Thyroid gland (tissue), 4 donors: ENCODE data around the gene EPC1. TPM values are rescaled to one million over a fixed set of nuclear protein-coding genes. Genes with fewer than 3 reads are reported as not detected.

Experiments
- DNase-seq, 2 donors: peaks; one replicate each; pipeline ENCODE4 v3.0.0-alpha.2; 2019
- H3K27ac ChIP-seq, 3 donors: fragments of 200-600 bp; sonication (generic); 1 replicate in 2 of 3; 2 replicates in 1 of 3; pipeline ENCODE4 v1.5.1; 2016 to 2019; ENCODE audit warnings: mild to moderate bottlenecking in 1 of 3, moderate library complexity in 1 of 3
- H3K27me3 ChIP-seq: fragments of 200-600 bp; sonication (generic); one replicate; pipeline ENCODE4 v1.5.1; 2019
- H3K36me3 ChIP-seq, 2 donors: fragments of 200-600 bp; sonication (generic); one replicate each; pipeline ENCODE4 v1.5.1; 2016 to 2019
- H3K4me1 ChIP-seq, 2 donors: fragments of 200-600 bp; sonication (generic); one replicate each; pipeline ENCODE4 v1.5.1; 2017 to 2019
- H3K4me3 ChIP-seq, 3 donors: fragments of 200-600 bp; sonication (generic); replicated peaks in 1 of 3; 1 replicate in 2 of 3; 2 replicates in 1 of 3; pipeline ENCODE4 v1.5.1; 2016; ENCODE audit warnings: mild to moderate bottlenecking in 1 of 3
- H3K9me3 ChIP-seq: fragments of 200-600 bp; sonication (generic); one replicate; pipeline ENCODE4 v1.5.1; 2017
- CTCF ChIP-seq, 6 experiments: fragments of 200-600 bp in 3 of 6; fragments of 450-650 bp in 3 of 6; sonication (generic) in 3 of 6; IDR thresholded peaks; one replicate each; pipeline ENCODE4 v1.5.1; 2016 to 2019; ENCODE audit warnings: antibody characterized with exemption in 6 of 6, mild to moderate bottlenecking in 2 of 6, inconsistent platforms in 1 of 6, moderate library complexity in 1 of 6
- POLR2A ChIP-seq, 2 donors: fragments of 450-650 bp; IDR thresholded peaks; one replicate each; pipeline ENCODE4 v1.6.1; 2017; ENCODE audit warnings: antibody characterized with exemption in 2 of 2, mild to moderate bottlenecking in 2 of 2, moderate library complexity in 1 of 2
- WGBS, 2 donors: methylation state at CpG; one replicate each; pipeline ENCODE4 v1.1.5; 2017; 5-methylcytosine and 5-hydroxymethylcytosine counted together
- intact Hi-C: fragments of 100-400 bp; cut with DNase I; formaldehyde crosslinking; loops from one replicate; pipeline ENCODE4 v1.15.1; 2023
- total RNA-seq, 4 donors: library from RNA; depleted of rRNA; stranded (reverse); fragments of >200 nt; gene quantifications; one replicate each; pipeline ENCODE4 v1.2.3, GENCODE V29; 2016

Gene EPC1
- total RNA-seq, 4 donors from 2014 or later: 60.0 to 83.4 (median 69.0) TPM

GRCh38 chr10:32326680-32327363 is 20.1 kb downstream of the EPC1 start:
- no peak overlapping the region for H3K4me3 ChIP-seq
- 79 to 83% methylated on average over 4 of the region's 4 CpGs for WGBS, 2 donors
- no peaks in the 10 kb centered on the region for H3K9me3 ChIP-seq
- intact Hi-C loops: no loop called here
- TF ChIP-seq CTCF (IDR thresholded peaks at IDR 0.05): no peak
- no peak for TF ChIP-seq POLR2A (IDR thresholded peaks at IDR 0.05)
- H3K27me3 ChIP-seq: no peaks in the 10 kb centered on the region
- H3K36me3 ChIP-seq: no peaks in the 10 kb centered on the region
- H3K4me1 ChIP-seq: peaks cover 43 to 49% of the 10 kb centered on the region in 2 donors
- H3K27ac ChIP-seq: no peak overlapping the region
- DNase-seq: no peak

- intact Hi-C loops: no loop called here
- Histone ChIP-seq H3K9me3 (no peaks in the 10 kb centered on the region), H3K27me3 (no peaks in the 10 kb centered on the region), H3K27ac (no peak overlapping the region), H3K4me1 (peaks cover 39 to 46% of the 10 kb centered on the region in 2 donors), H3K36me3 (no peaks in the 10 kb centered on the region), H3K4me3 (no peak overlapping the region)
- TF ChIP-seq POLR2A (IDR thresholded peaks at IDR 0.05) (no peak), CTCF (IDR thresholded peaks at IDR 0.05) (no peak)
- 55 to 56% methylated on average over 4 of the region's 4 CpGs for WGBS, 2 donors
- DNase-seq: no peak
These were observed 20.8 kb downstream of the EPC1 start for GRCh38 chr10:32326119-32326518.

GRCh38 chr10:32323051-32323450 is 23.9 kb downstream of the EPC1 start:
- H3K4me1 ChIP-seq: peaks cover 19 to 29% of the 10 kb centered on the region in 2 donors
- WGBS, 2 donors: 81 to 87% methylated on average over 2 of the region's 2 CpGs
- intact Hi-C loops: no loop called here

GRCh38 chr10:32321016-32321631 is 25.8 kb downstream of the EPC1 start:
- TF ChIP-seq CTCF (IDR thresholded peaks at IDR 0.05): no peak
- TF ChIP-seq POLR2A (IDR thresholded peaks at IDR 0.05): no peak
- no peak for DNase-seq
- H3K4me1 ChIP-seq: peaks cover 14 to 27% of the 10 kb centered on the region in 2 donors
- no peaks in the 10 kb centered on the region for H3K27me3 ChIP-seq
- no peaks in the 10 kb centered on the region for H3K9me3 ChIP-seq
- 98 to 99% methylated on average over 4 of the region's 4 CpGs for WGBS, 2 donors
- intact Hi-C loops: no loop called here
- no peaks in the 10 kb centered on the region for H3K36me3 ChIP-seq
- H3K27ac ChIP-seq: no peak overlapping the region
- no peak overlapping the region for H3K4me3 ChIP-seq

More at GRCh38 chr10:32323051-32323450, 23.9 kb downstream of the EPC1 start:
- DNase-seq: no peak
- H3K4me3 ChIP-seq: no peak overlapping the region
- no peak overlapping the region for H3K27ac ChIP-seq
- TF ChIP-seq POLR2A (IDR thresholded peaks at IDR 0.05) (no peak), CTCF (IDR thresholded peaks at IDR 0.05) (no peak)
- H3K9me3 ChIP-seq: no peaks in the 10 kb centered on the region
- no peaks in the 10 kb centered on the region for H3K27me3 ChIP-seq
- H3K36me3 ChIP-seq: no peaks in the 10 kb centered on the region

GRCh38 chr10:32318476-32318896 is 28.5 kb downstream of the EPC1 start:
- H3K27ac ChIP-seq: no peak overlapping the region
- intact Hi-C loops: no loop called here
- peaks cover 23 to 28% of the 10 kb centered on the region in 2 donors for H3K4me1 ChIP-seq
- no peak overlapping the region for H3K4me3 ChIP-seq
- TF ChIP-seq POLR2A (IDR thresholded peaks at IDR 0.05) (no peak), CTCF (IDR thresholded peaks at IDR 0.05) (no peak)
- WGBS, 2 donors: 74 to 88% methylated on average over 4 of the region's 4 CpGs
- H3K27me3 ChIP-seq: no peaks in the 10 kb centered on the region
- no peak for DNase-seq
- no peaks in the 10 kb centered on the region for H3K36me3 ChIP-seq
- H3K9me3 ChIP-seq: no peaks in the 10 kb centered on the region
